Spinal cord (tissue), 10 donors: ENCODE measurements around the gene RGS7. TPM values are rescaled to one million over a fixed set of nuclear protein-coding genes. Genes with fewer than 3 reads are reported as not detected.

Experiments used
- DNase-seq, 6 donors: peaks; one replicate each; pipeline versions ENCODE4 v3.0.0 to v3.0.0-alpha.2; 2013 to 2015; ENCODE audit warnings: low spot score in 6 of 6, low read depth in 4 of 6
- H3K27ac ChIP-seq: one replicate; pipeline ENCODE4 v1.5.1; 2013; ENCODE audit warnings: low read depth, low read length, control low read depth
- H3K27me3 ChIP-seq: one replicate; pipeline ENCODE4 v1.6.1; 2013; ENCODE audit warnings: low read length; ENCODE audit not compliant: control insufficient read depth, insufficient read depth
- H3K36me3 ChIP-seq: one replicate; pipeline ENCODE4 v1.6.1; 2013; ENCODE audit warnings: low read length; ENCODE audit not compliant: control insufficient read depth, insufficient read depth
- H3K4me1 ChIP-seq: one replicate; pipeline ENCODE4 v1.6.1; 2013; ENCODE audit warnings: low read length; ENCODE audit not compliant: control insufficient read depth, insufficient read depth
- H3K4me3 ChIP-seq: one replicate; pipeline ENCODE4 v1.5.1; 2013; ENCODE audit warnings: low read depth, low read length, control low read depth
- H3K9me3 ChIP-seq: one replicate; pipeline ENCODE4 v1.6.1; 2013; ENCODE audit warnings: low read length; ENCODE audit not compliant: control insufficient read depth, insufficient read depth
- WGBS: methylation state at CpG from one replicate; pipeline ENCODE4 v1.1.5; 2013; ENCODE audit warnings: missing lambda C conversion rate; ENCODE audit not compliant: insufficient coverage; 5-methylcytosine and 5-hydroxymethylcytosine counted together
- polyA plus RNA-seq, 2 donors: library from polyadenylated mRNA; unstranded; fragments of 120-200 nt; gene quantifications; one replicate each; pipeline ENCODE4 v1.2.1, GENCODE V29; 2013; ENCODE audit not compliant: insufficient read length in 2 of 2
- total RNA-seq, 2 donors: library from RNA; depleted of rRNA in 1 of 2; stranded (reverse); fragments of 120-200 nt in 1 of 2; fragments of >200 nt in 1 of 2; gene quantifications; one replicate each; pipeline versions ENCODE4 v1.2.3 to v1.2.4, GENCODE V29; 2013 to 2014
- donor health status: healthy.

The RGS7 gene
- total and polyA plus RNA-seq, 4 donors, result 9.5 to 44.1 (median 31.3) TPM

DNA sequence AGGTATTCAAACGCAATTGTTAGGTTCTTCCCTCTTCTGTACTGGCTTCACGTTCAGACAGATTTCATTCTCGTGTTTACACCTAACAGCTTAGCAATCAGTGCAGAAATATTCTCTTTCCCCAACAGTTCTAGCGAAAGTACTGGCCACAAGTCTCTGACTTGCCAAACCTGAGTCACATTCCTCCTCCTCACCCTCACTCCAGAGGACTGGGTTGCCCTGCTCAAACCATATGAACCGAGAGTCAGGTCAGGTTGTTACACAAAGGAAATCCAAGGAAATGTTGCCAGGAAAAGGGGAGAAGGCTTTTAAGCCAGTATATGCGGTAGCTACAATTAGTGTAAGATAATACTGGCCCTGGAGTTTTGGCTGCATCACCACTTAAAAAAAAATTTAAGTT is 282.5 kb downstream of the RGS7 start:
- Histone ChIP-seq H3K9me3 (no peaks in the 10 kb centered on the region), H3K4me3 (no peak overlapping the region), H3K4me1 (peaks cover 3% of the 10 kb centered on the region), H3K36me3 (no peaks in the 10 kb centered on the region), H3K27me3 (no peaks in the 10 kb centered on the region), H3K27ac (no peak overlapping the region)
- peak in 1 of 6 donors; percentile 27 for DNase-seq
- 79% methylated on average over 4 of the region's 6 CpGs for WGBS

DNA sequence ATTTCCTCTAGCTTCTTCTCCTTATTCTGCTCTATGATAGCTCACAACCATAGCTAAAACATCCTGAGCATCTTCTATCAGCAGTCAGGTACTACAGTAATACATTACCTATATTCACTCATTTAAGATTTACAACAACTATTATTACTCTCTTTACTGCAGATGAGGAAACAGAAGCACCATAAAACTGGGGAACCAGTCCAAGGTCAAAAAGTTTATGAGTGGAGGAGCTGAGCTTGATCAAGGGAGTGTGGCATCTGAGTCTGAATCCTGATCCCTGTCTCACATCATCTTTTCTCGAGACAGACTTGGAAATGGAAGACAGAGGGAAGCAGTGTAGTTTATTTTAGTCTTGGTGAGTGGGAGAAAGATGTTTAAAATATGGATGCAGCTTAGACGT is 288.6 kb downstream of the RGS7 start:
- WGBS, result 91% methylated on average over 2 of the region's 2 CpGs
- Histone ChIP-seq H3K4me3 (no peak overlapping the region), H3K4me1 (no peaks in the 10 kb centered on the region), H3K36me3 (no peaks in the 10 kb centered on the region), H3K27me3 (no peaks in the 10 kb centered on the region), H3K27ac (no peak overlapping the region), H3K9me3 (no peaks in the 10 kb centered on the region)
- no peak for DNase-seq

GRCh38 chr1:241063276-241063675 is 293.7 kb downstream of the RGS7 start:
- H3K36me3 ChIP-seq, result no peaks in the 10 kb centered on the region
- 4% methylated on average over 3 of the region's 5 CpGs for WGBS
- H3K27ac ChIP-seq, result no peak overlapping the region
- DNase-seq, result peak in 2 of 6 donors; percentile 10 to 83
- no peaks in the 10 kb centered on the region for H3K9me3 ChIP-seq
- H3K27me3 ChIP-seq, result no peaks in the 10 kb centered on the region
- H3K4me3 ChIP-seq, result no peak overlapping the region
- H3K4me1 ChIP-seq, result no peaks in the 10 kb centered on the region

DNA sequence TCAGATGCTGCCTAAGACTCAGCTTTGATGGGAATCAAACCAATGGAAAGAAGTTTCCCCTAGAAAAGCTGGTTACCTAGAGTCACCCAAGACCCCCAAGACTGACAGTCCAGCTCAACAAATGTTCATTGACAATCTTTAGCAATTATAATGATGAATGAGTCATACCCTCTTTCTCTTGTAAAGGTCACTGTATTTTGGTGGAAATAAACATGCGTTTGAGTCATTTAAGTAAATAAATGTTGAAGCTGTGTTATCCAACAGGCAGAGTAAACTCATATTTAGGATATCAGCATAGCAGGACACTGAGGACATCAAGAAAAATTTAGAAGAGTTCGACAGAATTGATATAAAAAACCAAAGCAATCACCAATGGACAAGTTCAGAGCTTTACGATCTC is 295.9 kb downstream of the RGS7 start:
- no peak for DNase-seq
- no peak overlapping the region for H3K27ac ChIP-seq
- WGBS, result no CpG with 5 or more reads among the region's 3 CpGs
- H3K27me3 ChIP-seq, result no peaks in the 10 kb centered on the region
- H3K36me3 ChIP-seq, result no peaks in the 10 kb centered on the region
- no peak overlapping the region for H3K4me3 ChIP-seq
- H3K4me1 ChIP-seq, result no peaks in the 10 kb centered on the region
- no peaks in the 10 kb centered on the region for H3K9me3 ChIP-seq

GRCh38 chr1:241048622-241049021 is 308.4 kb downstream of the RGS7 start:
- Histone ChIP-seq H3K9me3 (no peaks in the 10 kb centered on the region), H3K27ac (no peak overlapping the region), H3K36me3 (peaks cover 3% of the 10 kb centered on the region), H3K4me3 (no peak overlapping the region), H3K27me3 (no peaks in the 10 kb centered on the region), H3K4me1 (no peaks in the 10 kb centered on the region)
- WGBS, result 62% methylated on average over 2 of the region's 4 CpGs
- DNase-seq, result no peak

DNA sequence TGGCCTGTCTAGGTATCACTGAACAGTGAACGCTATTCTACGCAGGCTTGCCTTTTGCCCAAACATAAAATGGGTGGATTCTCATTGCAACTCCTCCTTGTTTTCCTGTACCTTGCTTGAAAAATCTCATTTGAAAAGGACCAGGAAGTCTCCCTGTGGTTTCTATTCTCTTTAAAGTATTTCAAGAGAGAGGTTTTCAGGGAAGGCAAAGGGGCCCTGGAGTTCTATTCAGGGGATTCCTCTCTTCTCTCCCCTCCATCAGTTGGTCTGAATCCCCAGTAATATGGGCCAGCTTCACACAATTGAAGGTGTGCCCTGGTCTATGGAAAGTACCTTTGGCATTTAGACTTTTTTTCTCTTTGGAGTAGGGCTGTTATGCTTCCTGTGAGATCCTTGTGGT is 311.3 kb downstream of the RGS7 start:
- Histone ChIP-seq H3K4me1 (no peaks in the 10 kb centered on the region), H3K4me3 (no peak overlapping the region), H3K9me3 (no peaks in the 10 kb centered on the region), H3K27me3 (no peaks in the 10 kb centered on the region), H3K36me3 (peaks cover 3% of the 10 kb centered on the region), H3K27ac (no peak overlapping the region)
- WGBS, result 81% methylated on average over 2 of the region's 2 CpGs
- DNase-seq, result no peak

DNA sequence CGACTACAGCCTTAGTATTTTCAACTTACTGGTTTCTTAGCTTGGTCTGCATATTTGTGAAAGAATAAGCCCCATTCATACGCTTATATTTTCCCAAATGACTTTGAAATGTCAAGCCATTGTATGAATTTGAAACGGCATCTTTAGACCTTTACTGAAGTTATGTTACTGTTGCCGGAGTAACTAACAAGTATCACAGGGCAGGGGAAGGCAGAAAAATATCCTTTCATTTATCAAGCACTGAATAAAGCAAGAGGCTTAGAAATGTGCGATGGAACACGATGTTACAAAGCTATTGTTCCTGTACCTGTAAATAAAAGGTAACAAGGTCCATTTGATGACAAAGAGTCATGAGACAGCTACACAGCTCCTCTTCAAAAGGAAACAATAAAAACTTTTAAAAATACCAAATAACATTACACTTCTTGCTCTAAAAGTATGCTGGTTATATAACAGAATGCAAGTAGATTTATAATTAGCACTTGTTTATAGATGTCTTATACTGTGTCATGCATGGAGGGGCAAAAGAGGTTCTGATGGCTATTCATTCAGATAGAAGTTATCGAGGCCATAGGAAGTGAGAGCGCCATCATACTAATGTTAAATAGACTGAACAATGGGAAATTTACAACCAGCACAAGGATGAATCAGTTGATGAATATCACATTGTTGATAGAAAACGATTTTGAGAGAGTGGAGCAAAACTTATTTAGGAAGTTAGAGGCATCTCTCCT is 322.6 kb downstream of the RGS7 start:
- WGBS, result no CpG with 5 or more reads among the region's 9 CpGs
- H3K27me3 ChIP-seq, result no peaks in the 10 kb centered on the region
- H3K4me3 ChIP-seq, result no peak overlapping the region
- H3K36me3 ChIP-seq, result no peaks in the 10 kb centered on the region
- peak overlapping the region; percentile 57 for H3K27ac ChIP-seq
- peak in 1 of 6 donors; percentile 4 for DNase-seq
- no peaks in the 10 kb centered on the region for H3K4me1 ChIP-seq
- H3K9me3 ChIP-seq, result peaks cover 3% of the 10 kb centered on the region

- Histone ChIP-seq H3K36me3 (no peaks in the 10 kb centered on the region), H3K9me3 (no peaks in the 10 kb centered on the region), H3K27me3 (no peaks in the 10 kb centered on the region), H3K4me3 (no peak overlapping the region), H3K27ac (no peak overlapping the region), H3K4me1 (no peaks in the 10 kb centered on the region)
- peak in 1 of 6 donors; percentile 79 for DNase-seq
- WGBS, result no CpG with 5 or more reads among the region's 3 CpGs
Measured at GRCh38 chr1:241024834-241025233, 332.2 kb downstream of the RGS7 start.

DNA sequence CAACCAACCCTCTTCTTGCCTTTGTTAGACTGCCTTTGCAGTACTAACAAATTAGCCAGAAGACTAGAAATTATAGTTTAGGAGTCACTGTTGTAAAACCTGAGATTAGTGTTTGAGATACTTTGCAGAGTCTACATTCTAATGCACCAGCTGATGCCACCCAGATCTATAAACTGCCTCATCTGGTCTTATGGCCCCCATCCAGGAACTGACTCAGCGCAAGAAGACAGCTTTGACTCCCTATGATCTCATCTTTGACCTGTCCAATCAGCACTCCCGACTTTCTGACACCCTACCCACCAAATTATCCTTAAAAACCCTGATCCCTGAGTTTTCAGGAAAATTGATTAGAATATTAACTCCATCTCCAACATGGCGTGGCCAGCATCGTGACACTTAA is 334.6 kb downstream of the RGS7 start:
- Histone ChIP-seq H3K4me3 (no peak overlapping the region), H3K27me3 (no peaks in the 10 kb centered on the region)
- WGBS, result 100% methylated on average over 1 of the region's 4 CpGs

More for the DNA sequence above, 334.6 kb downstream of the RGS7 start:
- H3K27ac ChIP-seq, result no peak overlapping the region
- DNase-seq, result no peak
- H3K4me1 ChIP-seq, result no peaks in the 10 kb centered on the region
- no peaks in the 10 kb centered on the region for H3K9me3 ChIP-seq
- H3K36me3 ChIP-seq, result no peaks in the 10 kb centered on the region
